HUES6 (cell line): ENCODE data around the gene FOXB2.
"Not testable (repeated sequence)": the region's sequence is repeated elsewhere in the genome, so short reads cannot be mapped to it uniquely, and the experiment has no call there.

Experiments used
- H3K27ac ChIP-seq: 2 replicates; pipeline ENCODE4 v1.7.0; 2013; ENCODE audit warnings: low read depth, mild to moderate bottlenecking, low read length, inconsistent platforms
- H3K27me3 ChIP-seq: 2 replicates; pipeline ENCODE4 v1.6.1; 2013; ENCODE audit warnings: low read length; ENCODE audit not compliant: control insufficient read depth, insufficient read depth
- H3K36me3 ChIP-seq: 2 replicates; pipeline ENCODE4 v1.6.1; 2013; ENCODE audit warnings: low read length; ENCODE audit not compliant: control insufficient read depth, insufficient read depth
- H3K4me1 ChIP-seq: 2 replicates; pipeline ENCODE4 v1.6.1; 2013; ENCODE audit warnings: low read length; ENCODE audit not compliant: control insufficient read depth, insufficient read depth
- H3K4me3 ChIP-seq: 2 replicates; pipeline ENCODE4 v1.5.1; 2013; ENCODE audit warnings: low read depth, low read length
- H3K9ac ChIP-seq: one replicate; pipeline ENCODE4 v1.6.1; 2013; ENCODE audit warnings: mild to moderate bottlenecking, low read length
- H3K9me3 ChIP-seq: 2 replicates; pipeline ENCODE4 v1.6.1; 2013; ENCODE audit warnings: low read depth, low read length; ENCODE audit not compliant: control insufficient read depth, insufficient read depth

The FOXB2 gene

GRCh38 chr9:77023726-77024125, 4.3 kb downstream of the FOXB2 start:
- Histone ChIP-seq H3K4me3 (no peak overlapping the region), H3K27ac (no peak overlapping the region), H3K36me3 (no peaks in the 10 kb centered on the region), H3K9me3 (no peaks in the 10 kb centered on the region), H3K27me3 (peaks cover 67% of the 10 kb centered on the region), H3K4me1 (peaks cover 42% of the 10 kb centered on the region), H3K9ac (peak overlapping the region; percentile 87)

- H3K9me3 ChIP-seq, result no peaks in the 10 kb centered on the region
- H3K36me3 ChIP-seq, result no peaks in the 10 kb centered on the region
- H3K27me3 ChIP-seq, result peaks cover 56% of the 10 kb centered on the region
- H3K4me1 ChIP-seq, result peaks cover 43% of the 10 kb centered on the region
- no peak overlapping the region for H3K4me3 ChIP-seq
- H3K27ac ChIP-seq, result no peak overlapping the region
- no peak overlapping the region for H3K9ac ChIP-seq
Measured at GRCh38 chr9:77024776-77025545, 5.5 kb downstream of the FOXB2 start.

GRCh38 chr9:77028478-77028877, 9.0 kb downstream of the FOXB2 start:
- Histone ChIP-seq H3K36me3 (no peaks in the 10 kb centered on the region), H3K9me3 (no peaks in the 10 kb centered on the region), H3K4me1 (peaks cover 29% of the 10 kb centered on the region), H3K4me3 (no peak overlapping the region), H3K9ac (no peak overlapping the region), H3K27ac (0 out of 2 replicates have a peak overlapping the region, but pooled peaks have one; percentile 28), H3K27me3 (peaks cover 21% of the 10 kb centered on the region)

- Histone ChIP-seq H3K36me3 (no peaks in the 10 kb centered on the region), H3K9me3 (no peaks in the 10 kb centered on the region), H3K9ac (no peak overlapping the region), H3K4me3 (no peak overlapping the region), H3K4me1 (peaks cover 19% of the 10 kb centered on the region), H3K27me3 (peaks cover 5% of the 10 kb centered on the region), H3K27ac (no peak overlapping the region)
Measured at GRCh38 chr9:77030045-77030444, 10.6 kb downstream of the FOXB2 start.

- H3K27ac ChIP-seq, result peak overlapping the region; percentile 75
Measured at GRCh38 chr9:77038281-77039036, 19.0 kb downstream of the FOXB2 start.

GRCh38 chr9:77040340-77040739, 20.9 kb downstream of the FOXB2 start:
- H3K36me3 ChIP-seq, result no peaks in the 10 kb centered on the region
- H3K9me3 ChIP-seq, result no peaks in the 10 kb centered on the region
- peaks cover 4% of the 10 kb centered on the region; the same call in 1 of the 2 replicates for H3K27me3 ChIP-seq
- peaks cover 26% of the 10 kb centered on the region for H3K4me1 ChIP-seq
- no peak overlapping the region for H3K27ac ChIP-seq
- H3K9ac ChIP-seq, result no peak overlapping the region
- H3K4me3 ChIP-seq, result no peak overlapping the region

More at GRCh38 chr9:77038281-77039036, 19.0 kb downstream of the FOXB2 start:
- Histone ChIP-seq H3K9ac (peak overlapping the region; percentile 51), H3K4me3 (peak overlapping the region; percentile 22; the same call in 1 of the 2 replicates), H3K4me1 (peaks cover 20% of the 10 kb centered on the region), H3K9me3 (no peaks in the 10 kb centered on the region), H3K27me3 (peaks cover 4% of the 10 kb centered on the region; the same call in 1 of the 2 replicates), H3K36me3 (no peaks in the 10 kb centered on the region)

GRCh38 chr9:77043743-77044142, 24.3 kb downstream of the FOXB2 start:
- H3K4me3 ChIP-seq, H3K27me3 ChIP-seq, H3K9me3 ChIP-seq, H3K27ac ChIP-seq, H3K9ac ChIP-seq, H3K36me3 ChIP-seq: not testable (repeated sequence)
- H3K4me1 ChIP-seq, result peaks cover 25% of the 10 kb centered on the region

- H3K4me1 ChIP-seq, H3K27ac ChIP-seq, H3K9ac ChIP-seq, H3K4me3 ChIP-seq, H3K36me3 ChIP-seq, H3K27me3 ChIP-seq: not testable (repeated sequence)
- peaks cover 11% of the 10 kb centered on the region; the same call in 1 of the 2 replicates for H3K9me3 ChIP-seq
Measured at GRCh38 chr9:77060681-77061080, 41.2 kb downstream of the FOXB2 start.

- Histone ChIP-seq H3K9me3 (peaks cover 14% of the 10 kb centered on the region; the same call in 1 of the 2 replicates), H3K9ac (no peak overlapping the region), H3K4me1 (no peaks in the 10 kb centered on the region), H3K4me3 (no peak overlapping the region), H3K36me3 (no peaks in the 10 kb centered on the region), H3K27me3 (no peaks in the 10 kb centered on the region), H3K27ac (no peak overlapping the region)
Measured at GRCh38 chr9:77063645-77064285, 44.3 kb downstream of the FOXB2 start.

- H3K9me3 ChIP-seq, result peaks cover 14% of the 10 kb centered on the region; the same call in 1 of the 2 replicates
- H3K4me3 ChIP-seq, result no peak overlapping the region
- no peaks in the 10 kb centered on the region for H3K36me3 ChIP-seq
- H3K4me1 ChIP-seq, result no peaks in the 10 kb centered on the region; the same call in 1 of the 2 replicates
- no peak overlapping the region for H3K9ac ChIP-seq
- H3K27me3 ChIP-seq, result no peaks in the 10 kb centered on the region
- H3K27ac ChIP-seq, result no peak overlapping the region
Measured at GRCh38 chr9:77066388-77066787, 46.9 kb downstream of the FOXB2 start.
